Skeletal muscle tissue (tissue), 4 donors: ENCODE measurements around the gene GEN1. TPM values are rescaled to one million over a fixed set of nuclear protein-coding genes. Genes with fewer than 3 reads are reported as not detected.
A peak's percentile ranks its signal among the peaks of the same experiment; 100 is the strongest.

Experiments used
- H3K27ac ChIP-seq: one replicate; pipeline ENCODE4 v1.7.0; 2013; ENCODE audit warnings: mild to moderate bottlenecking, low read depth, low read length, inconsistent platforms
- H3K27me3 ChIP-seq, 3 donors: one replicate each; pipeline ENCODE4 v1.7.0; 2013; ENCODE audit warnings: low read length in 3 of 3; ENCODE audit not compliant: control insufficient read depth in 3 of 3, insufficient read depth in 3 of 3
- H3K36me3 ChIP-seq, 3 donors: one replicate each; pipeline ENCODE4 v1.7.0; 2013; ENCODE audit warnings: low read length in 3 of 3; ENCODE audit not compliant: control insufficient read depth in 3 of 3, insufficient read depth in 3 of 3
- H3K4me1 ChIP-seq, 3 donors: one replicate each; pipeline ENCODE4 v1.7.0; 2013; ENCODE audit warnings: low read length in 3 of 3, mild to moderate bottlenecking in 3 of 3; ENCODE audit not compliant: control insufficient read depth in 3 of 3, insufficient read depth in 3 of 3
- H3K4me3 ChIP-seq, 3 donors: one replicate each; pipeline ENCODE4 v1.7.0; 2013; ENCODE audit warnings: low read length in 3 of 3
- H3K9ac ChIP-seq, 3 donors: one replicate each; pipeline ENCODE4 v1.7.0; 2013; ENCODE audit warnings: low read length in 3 of 3, mild to moderate bottlenecking in 3 of 3, moderate library complexity in 2 of 3, low read depth in 1 of 3
- H3K9me3 ChIP-seq, 3 donors: one replicate each; pipeline ENCODE4 v1.7.0; 2013; ENCODE audit warnings: low read length in 3 of 3; ENCODE audit not compliant: control insufficient read depth in 3 of 3
- total RNA-seq: library from RNA; depleted of rRNA; stranded (reverse); fragments of >200 nt; gene quantifications from one replicate; pipeline ENCODE4 v1.2.3, GENCODE V29; 2014
- donor health status: Osteomylitis.

GEN1 gene
- total RNA-seq, 1 donor from 2014 or later = 11.0 TPM

DNA sequence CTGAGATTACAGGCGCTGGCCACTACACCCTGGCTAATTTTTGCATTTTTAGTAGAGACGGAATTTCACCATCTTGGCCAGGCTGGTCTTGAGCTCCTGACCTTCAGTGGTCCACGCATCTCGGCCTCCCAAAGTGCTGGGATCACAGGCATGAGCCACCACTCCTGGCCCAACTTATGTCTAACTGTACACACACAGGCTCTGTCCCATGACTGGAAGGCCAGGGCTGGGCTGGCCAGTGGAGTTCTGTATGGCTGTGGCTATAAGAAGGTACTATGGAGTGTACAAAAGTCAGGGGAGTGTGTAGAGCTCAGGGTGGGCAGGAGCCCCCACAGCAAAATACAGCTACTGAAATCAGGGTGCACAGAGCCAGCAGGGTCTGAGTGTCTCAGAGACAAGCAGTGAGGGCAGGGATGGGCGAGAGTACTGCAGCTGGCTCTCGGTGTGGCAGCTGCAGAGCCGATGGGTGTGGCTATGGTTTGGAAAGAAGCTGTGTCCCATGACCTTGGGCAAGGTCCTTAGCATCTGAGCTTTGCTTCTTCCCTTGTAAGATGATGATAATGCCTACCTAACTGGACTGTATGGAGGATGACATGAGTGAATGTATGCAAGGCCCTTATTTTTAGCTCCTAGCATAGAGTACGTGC is 51.9 kb downstream of the GEN1 start:
- Histone ChIP-seq H3K9me3 (no peaks in the 10 kb centered on the region), H3K9ac (no peak overlapping the region), H3K27me3 (no peaks in the 10 kb centered on the region), H3K27ac (no peak overlapping the region), H3K36me3 (no peaks in the 10 kb centered on the region), H3K4me1 (no peaks in the 10 kb centered on the region), H3K4me3 (no peak overlapping the region)

DNA sequence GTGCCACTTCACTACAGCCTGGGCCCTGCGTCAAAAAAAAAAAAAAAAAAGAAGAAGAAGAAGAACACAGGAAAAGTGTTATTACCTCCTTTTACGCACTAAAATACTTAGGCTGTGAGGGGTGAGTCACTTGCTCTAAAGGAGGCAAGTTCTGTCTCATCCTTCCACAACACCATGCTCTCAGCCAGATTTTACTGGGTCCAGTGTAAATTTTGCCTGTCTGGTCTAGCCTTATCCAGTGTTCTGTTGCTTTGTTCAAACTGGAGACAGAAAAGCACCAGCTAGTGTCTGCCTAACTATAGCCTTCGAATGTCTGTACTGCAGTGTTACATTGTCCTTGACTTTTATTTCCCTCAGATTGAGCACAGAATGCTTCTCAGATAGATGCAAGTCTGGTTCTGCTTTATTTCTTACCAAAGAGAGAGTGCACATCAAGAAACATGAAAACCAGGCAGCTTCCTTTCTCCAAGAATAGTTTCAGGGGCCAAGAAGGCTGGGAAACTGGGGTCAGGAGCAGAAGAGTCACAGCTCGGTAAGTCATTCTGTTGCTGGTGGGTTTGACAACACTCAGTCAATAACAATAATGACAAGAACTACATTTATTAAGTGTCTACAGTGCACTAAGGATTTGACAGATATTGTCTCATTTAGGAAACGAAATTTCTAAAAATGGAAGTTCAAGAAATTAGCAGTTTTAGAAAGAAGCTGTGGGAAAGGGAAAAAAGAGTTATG is 59.2 kb downstream of the GEN1 start:
- H3K36me3 ChIP-seq = no peaks in the 10 kb centered on the region
- peaks cover 6 to 11% (median 7%) of the 10 kb centered on the region in 3 donors for H3K4me1 ChIP-seq
- peak overlapping the region in 1 of 3 donors; percentile 24 for H3K9ac ChIP-seq
- H3K27me3 ChIP-seq = no peaks in the 10 kb centered on the region
- peak overlapping the region; percentile 62 for H3K27ac ChIP-seq
- H3K4me3 ChIP-seq = peak overlapping the region in 1 of 3 donors; percentile 11
- no peaks in the 10 kb centered on the region for H3K9me3 ChIP-seq

DNA sequence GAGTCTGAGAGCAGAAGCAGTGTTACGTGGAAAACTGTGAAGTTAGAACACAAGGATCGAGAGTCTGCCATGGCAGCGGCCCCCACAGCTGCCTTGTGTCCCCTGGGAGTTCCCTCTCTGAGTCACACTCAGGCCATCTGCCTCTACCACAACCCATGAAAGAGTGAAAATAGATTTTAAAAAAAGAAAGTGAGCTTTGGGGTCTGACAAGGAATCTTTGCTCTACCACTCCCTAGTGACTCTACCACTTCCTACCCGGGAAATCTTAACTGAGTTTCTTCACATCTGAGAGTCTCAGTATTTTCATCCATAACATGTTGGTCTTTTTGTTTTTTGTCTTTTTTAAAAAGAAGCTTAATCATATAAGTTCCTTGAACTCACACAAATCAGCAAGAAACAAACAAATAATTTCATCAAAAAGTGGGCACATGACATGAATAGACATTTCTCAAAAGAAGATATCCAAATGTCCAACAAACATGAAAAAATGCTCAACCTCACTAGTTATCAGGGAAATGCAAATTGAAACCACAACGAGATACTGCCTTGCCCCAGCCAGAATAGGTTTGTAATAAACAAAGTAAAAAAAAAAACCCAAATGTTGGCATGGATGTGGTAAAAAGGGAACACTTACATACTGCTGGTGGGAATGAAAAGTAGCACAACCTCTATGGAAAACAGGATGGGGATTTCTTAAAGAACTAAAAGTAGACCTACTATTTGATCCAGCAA is 60.0 kb downstream of the GEN1 start:
- H3K4me1 ChIP-seq = peaks cover 6 to 11% (median 7%) of the 10 kb centered on the region in 3 donors
- H3K27me3 ChIP-seq = no peaks in the 10 kb centered on the region
- H3K9me3 ChIP-seq = no peaks in the 10 kb centered on the region
- no peaks in the 10 kb centered on the region for H3K36me3 ChIP-seq
- peak overlapping the region; percentile 62 for H3K27ac ChIP-seq
- H3K4me3 ChIP-seq = no peak overlapping the region
- H3K9ac ChIP-seq = no peak overlapping the region

DNA sequence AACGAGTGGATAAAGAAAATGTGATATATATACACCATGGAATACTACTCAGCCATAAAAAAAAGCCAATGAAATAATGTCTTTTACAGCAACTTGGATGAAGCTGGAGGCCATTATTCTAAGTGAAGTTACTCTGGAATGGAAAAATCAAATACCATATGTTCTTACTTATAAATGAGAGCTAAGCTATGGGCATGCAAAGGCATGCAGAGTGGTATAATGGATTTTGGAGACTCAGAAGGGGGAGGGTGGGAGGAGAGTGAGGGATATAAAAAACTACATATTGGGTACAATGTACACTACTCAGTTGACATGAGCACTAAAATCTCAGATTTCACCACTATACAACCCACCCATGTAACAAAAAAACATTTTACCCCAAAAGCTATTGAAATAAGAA is 60.7 kb downstream of the GEN1 start:
- Histone ChIP-seq H3K9me3 (no peaks in the 10 kb centered on the region), H3K36me3 (no peaks in the 10 kb centered on the region), H3K9ac (no peak overlapping the region), H3K4me3 (no peak overlapping the region), H3K4me1 (peaks cover 6 to 11% (median 7%) of the 10 kb centered on the region in 3 donors), H3K27me3 (no peaks in the 10 kb centered on the region), H3K27ac (no peak overlapping the region)

DNA sequence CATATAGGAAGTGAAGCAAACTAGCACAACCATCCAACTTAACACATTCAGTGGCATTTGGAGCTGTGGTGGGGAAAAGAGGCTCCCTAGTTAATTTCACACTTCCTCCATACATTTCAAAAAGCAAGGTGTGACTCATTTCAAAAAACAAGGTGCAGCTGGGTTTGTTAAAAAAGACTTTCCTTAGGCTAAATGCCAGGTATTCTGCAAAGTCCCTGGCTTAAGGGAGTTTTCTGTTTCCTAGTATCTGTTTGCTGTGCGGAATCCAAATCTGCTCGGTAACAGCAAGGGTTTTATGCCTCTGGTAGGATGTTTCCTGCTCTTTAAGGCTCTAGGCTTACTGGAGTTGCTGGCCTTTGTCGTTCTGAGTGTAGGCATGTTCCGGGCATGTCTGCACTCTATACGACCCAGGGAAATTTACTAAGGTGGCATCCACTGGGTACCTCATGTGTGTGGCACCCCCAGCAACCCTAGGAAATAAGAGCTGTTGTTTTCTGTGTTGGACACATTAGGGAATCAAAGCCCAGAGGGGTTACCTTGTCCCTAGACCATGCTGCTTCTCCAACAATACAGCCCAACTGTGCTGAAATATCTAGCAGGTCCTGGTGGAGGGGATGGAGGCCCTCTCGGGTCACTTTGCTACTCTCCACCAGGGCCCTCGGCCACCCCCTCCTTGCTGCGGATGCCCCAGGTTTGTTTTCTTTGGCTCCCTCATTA is 61.7 kb downstream of the GEN1 start:
- Histone ChIP-seq H3K4me1 (peaks cover 7 to 12% (median 10%) of the 10 kb centered on the region in 3 donors), H3K9ac (no peak overlapping the region), H3K27ac (no peak overlapping the region), H3K9me3 (no peaks in the 10 kb centered on the region), H3K27me3 (no peaks in the 10 kb centered on the region), H3K4me3 (no peak overlapping the region), H3K36me3 (no peaks in the 10 kb centered on the region)

DNA sequence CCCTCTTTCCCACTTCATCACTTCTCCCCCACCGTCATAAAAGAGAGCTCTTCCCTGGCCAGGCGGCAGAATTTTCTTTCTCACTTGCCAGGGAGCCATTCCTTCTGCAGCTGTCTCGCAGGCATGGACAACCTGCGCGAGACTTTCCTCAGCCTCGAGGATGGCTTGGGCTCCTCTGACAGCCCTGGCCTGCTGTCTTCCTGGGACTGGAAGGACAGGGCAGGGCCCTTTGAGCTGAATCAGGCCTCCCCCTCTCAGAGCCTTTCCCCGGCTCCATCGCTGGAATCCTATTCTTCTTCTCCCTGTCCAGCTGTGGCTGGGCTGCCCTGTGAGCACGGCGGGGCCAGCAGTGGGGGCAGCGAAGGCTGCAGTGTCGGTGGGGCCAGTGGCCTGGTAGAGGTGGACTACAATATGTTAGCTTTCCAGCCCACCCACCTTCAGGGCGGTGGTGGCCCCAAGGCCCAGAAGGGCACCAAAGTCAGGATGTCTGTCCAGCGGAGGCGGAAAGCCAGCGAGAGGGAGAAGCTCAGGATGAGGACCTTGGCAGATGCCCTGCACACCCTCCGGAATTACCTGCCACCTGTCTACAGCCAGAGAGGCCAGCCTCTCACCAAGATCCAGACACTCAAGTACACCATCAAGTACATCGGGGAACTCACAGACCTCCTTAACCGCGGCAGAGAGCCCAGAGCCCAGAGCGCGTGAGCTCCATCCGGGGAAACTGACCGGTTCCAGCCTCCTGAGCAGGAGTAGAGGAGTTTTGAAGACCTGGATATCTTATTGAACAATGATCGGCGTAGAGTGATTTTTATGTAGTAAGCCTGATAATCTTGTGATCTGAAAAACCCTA is 62.7 kb downstream of the GEN1 start, which contains the start of gene MSGN1:
Gene MSGN1 (plus strand): TSS at position 65 of the 850 bp plus-strand sequence. CDS start 59 bp downstream, at position 124.
- peaks cover 17 to 22% (median 20%) of the 10 kb centered on the region in 3 donors for H3K4me1 ChIP-seq
- no peaks in the 10 kb centered on the region for H3K36me3 ChIP-seq
- H3K27me3 ChIP-seq = no peaks in the 10 kb centered on the region
- H3K9me3 ChIP-seq = no peaks in the 10 kb centered on the region
- no peak within 1 kb of the TSS for H3K27ac ChIP-seq
- no peak within 1 kb of the TSS for H3K4me3 ChIP-seq
- no peak within 1 kb of the TSS for H3K9ac ChIP-seq

DNA sequence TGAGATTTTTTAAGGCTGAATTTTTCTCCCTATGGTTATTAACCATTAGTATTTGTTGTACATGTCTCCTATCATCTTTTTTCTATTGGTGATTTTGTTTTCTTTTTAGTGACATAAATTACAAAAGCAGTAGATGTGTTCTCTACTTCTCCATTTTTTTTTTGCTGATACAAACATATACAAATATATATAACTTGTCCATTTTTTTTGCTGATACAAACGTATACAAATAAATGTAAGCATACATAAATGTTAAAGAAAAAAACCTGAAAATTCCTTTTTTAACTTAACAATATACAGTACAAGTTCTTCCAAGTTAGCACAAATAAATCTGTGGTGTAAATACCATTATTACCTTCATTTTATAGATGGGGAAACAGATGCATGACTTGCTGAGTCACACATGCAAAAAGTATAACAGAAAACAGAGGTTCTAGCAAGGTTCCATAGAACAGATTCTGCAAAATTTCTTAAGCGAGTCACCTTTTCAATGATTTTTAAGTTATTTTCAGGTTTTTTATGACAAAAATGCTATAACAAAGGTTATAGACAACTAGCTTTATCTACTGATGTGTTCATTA is 64.4 kb downstream of the GEN1 start:
- H3K9me3 ChIP-seq = no peaks in the 10 kb centered on the region
- peaks cover 22 to 32% (median 27%) of the 10 kb centered on the region in 3 donors for H3K4me1 ChIP-seq
- no peaks in the 10 kb centered on the region for H3K36me3 ChIP-seq
- no peak overlapping the region for H3K4me3 ChIP-seq
- no peak overlapping the region for H3K9ac ChIP-seq
- H3K27me3 ChIP-seq = no peaks in the 10 kb centered on the region
- no peak overlapping the region for H3K27ac ChIP-seq

DNA sequence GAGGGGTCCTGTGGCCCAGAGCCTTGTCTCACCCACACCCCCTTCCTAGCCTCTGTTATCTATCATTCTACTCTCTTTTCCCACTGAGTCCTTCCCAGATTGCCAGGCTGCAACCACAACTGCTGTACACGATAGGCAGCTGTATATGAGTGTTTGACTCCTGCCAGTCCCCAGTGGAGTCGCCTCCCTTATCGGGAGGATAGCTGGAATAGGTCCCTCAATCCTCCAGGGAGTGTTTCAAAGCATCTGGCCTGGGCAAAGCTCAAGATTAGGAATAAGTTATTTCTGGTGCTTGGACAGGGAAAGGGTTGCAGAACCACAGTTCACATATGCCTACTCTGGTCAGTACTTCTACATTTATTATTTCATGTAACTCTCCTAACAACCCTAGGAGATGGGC is 67.1 kb downstream of the GEN1 start:
- Histone ChIP-seq H3K27me3 (no peaks in the 10 kb centered on the region), H3K9me3 (no peaks in the 10 kb centered on the region), H3K9ac (no peak overlapping the region), H3K27ac (peak overlapping the region; percentile 86), H3K4me1 (peaks cover 19 to 26% (median 20%) of the 10 kb centered on the region in 3 donors), H3K4me3 (peak overlapping the region in 1 of 3 donors; percentile 22), H3K36me3 (no peaks in the 10 kb centered on the region)
